Testis (tissue), 2 donors: ENCODE measurements around the gene WNT2.

ENCODE experiments used
- POLR2A ChIP-seq: fragments of 450-650 bp; IDR thresholded peaks from one replicate; pipeline ENCODE4 v1.6.1; 2017; ENCODE audit warnings: antibody characterized with exemption, mild to moderate bottlenecking, moderate library complexity
- TF ChIP-seq, protein P1 (sequence below), 3 experiments: fragments of 450-650 bp in 2 of 3; fragments of 200-600 bp in 1 of 3; sonication (generic) in 1 of 3; IDR thresholded peaks; one replicate each; pipeline ENCODE4 v1.5.1; 2016 to 2019; ENCODE audit warnings: antibody characterized with exemption in 3 of 3, mild to moderate bottlenecking in 2 of 3, moderate library complexity in 1 of 3

DNA sequence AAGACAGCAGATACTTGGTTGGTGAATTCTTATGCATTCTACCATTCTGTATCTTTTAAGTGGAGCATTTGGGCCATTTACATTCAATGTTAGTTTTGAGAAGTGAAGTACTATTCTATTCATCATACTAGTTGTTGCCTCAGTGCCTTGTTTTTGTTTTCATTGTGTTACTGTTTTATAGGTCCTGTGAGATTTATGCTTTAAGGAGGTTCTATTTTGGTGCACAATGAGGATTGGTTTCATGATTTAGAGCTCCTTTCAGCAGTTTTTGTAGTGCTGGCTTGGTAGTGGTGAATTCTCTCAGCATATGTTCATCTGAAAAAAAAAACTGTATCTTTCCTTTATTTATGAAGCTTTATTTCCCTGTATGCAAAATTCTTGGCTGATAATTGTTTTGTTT, 23.3 kb upstream of the WNT2 start:
- no peak for TF ChIP-seq POLR2A
- TF ChIP-seq, protein P1, sequence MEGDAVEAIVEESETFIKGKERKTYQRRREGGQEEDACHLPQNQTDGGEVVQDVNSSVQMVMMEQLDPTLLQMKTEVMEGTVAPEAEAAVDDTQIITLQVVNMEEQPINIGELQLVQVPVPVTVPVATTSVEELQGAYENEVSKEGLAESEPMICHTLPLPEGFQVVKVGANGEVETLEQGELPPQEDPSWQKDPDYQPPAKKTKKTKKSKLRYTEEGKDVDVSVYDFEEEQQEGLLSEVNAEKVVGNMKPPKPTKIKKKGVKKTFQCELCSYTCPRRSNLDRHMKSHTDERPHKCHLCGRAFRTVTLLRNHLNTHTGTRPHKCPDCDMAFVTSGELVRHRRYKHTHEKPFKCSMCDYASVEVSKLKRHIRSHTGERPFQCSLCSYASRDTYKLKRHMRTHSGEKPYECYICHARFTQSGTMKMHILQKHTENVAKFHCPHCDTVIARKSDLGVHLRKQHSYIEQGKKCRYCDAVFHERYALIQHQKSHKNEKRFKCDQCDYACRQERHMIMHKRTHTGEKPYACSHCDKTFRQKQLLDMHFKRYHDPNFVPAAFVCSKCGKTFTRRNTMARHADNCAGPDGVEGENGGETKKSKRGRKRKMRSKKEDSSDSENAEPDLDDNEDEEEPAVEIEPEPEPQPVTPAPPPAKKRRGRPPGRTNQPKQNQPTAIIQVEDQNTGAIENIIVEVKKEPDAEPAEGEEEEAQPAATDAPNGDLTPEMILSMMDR (IDR thresholded peaks at IDR 0.05), result no peak
